Progenitor cell of endocrine pancreas (in vitro differentiated cells): ENCODE measurements around the gene ITGB8. TPM values are rescaled to one million over a fixed set of nuclear protein-coding genes. Genes with fewer than 3 reads are reported as not detected.

Experiments used
- DNase-seq: peaks from one replicate; pipeline ENCODE4 v3.0.0; 2021; ENCODE audit warnings: low spot score; ENCODE audit not compliant: unreplicated experiment
- H3K27ac Mint-ChIP-seq: 2 replicates; pipeline ENCODE4 v1.8.0; 2021; ENCODE audit warnings: mild to moderate bottlenecking, moderate library complexity, mixed read lengths
- H3K27me3 Mint-ChIP-seq: 2 replicates; pipeline ENCODE4 v1.8.0; 2021; ENCODE audit warnings: mixed read lengths
- H3K36me3 Mint-ChIP-seq: 2 replicates; pipeline ENCODE4 v1.8.0; 2022; ENCODE audit warnings: mixed read lengths; ENCODE audit not compliant: insufficient read depth
- H3K4me1 Mint-ChIP-seq: 2 replicates; pipeline ENCODE4 v1.8.0; 2021; ENCODE audit warnings: low read depth, mixed read lengths
- H3K4me3 Mint-ChIP-seq: 2 replicates; pipeline ENCODE4 v1.8.0; 2021; ENCODE audit warnings: low read depth, mild to moderate bottlenecking, moderate library complexity, mixed read lengths
- H3K9me3 Mint-ChIP-seq: 2 replicates; pipeline ENCODE4 v1.8.0; 2021; ENCODE audit warnings: low read depth, mixed read lengths
- CTCF ChIP-seq: fragments of 200-600 bp; sonication (generic); IDR thresholded peaks from one replicate; pipeline ENCODE4 v1.5.0; 2021; ENCODE audit warnings: antibody characterized with exemption, mild to moderate bottlenecking; ENCODE audit not compliant: unreplicated experiment
- total RNA-seq: library from RNA; stranded (reverse); gene quantifications from 2 replicates; pipeline ENCODE4 v1.2.1, GENCODE V29; 2021

ITGB8 gene
- total RNA-seq, 1 donor from 2014 or later, result 37.2 TPM

- TF ChIP-seq CTCF, result no peak
- Mint-ChIP-seq H3K4me1 (peaks cover 12% of the 10 kb centered on the region), H3K4me3 (no peak overlapping the region), H3K36me3 (peaks cover 47% of the 10 kb centered on the region), H3K9me3 (no peaks in the 10 kb centered on the region), H3K27ac (no peak overlapping the region), H3K27me3 (no peaks in the 10 kb centered on the region)
- no peak for DNase-seq
These were observed 64.4 kb downstream of the ITGB8 start for GRCh38 chr7:20395104-20395503.

GRCh38 chr7:20395511-20395910 is 64.8 kb downstream of the ITGB8 start:
- Mint-ChIP-seq H3K4me1 (peaks cover 12% of the 10 kb centered on the region), H3K27me3 (no peaks in the 10 kb centered on the region), H3K4me3 (no peak overlapping the region), H3K27ac (no peak overlapping the region), H3K9me3 (no peaks in the 10 kb centered on the region), H3K36me3 (peaks cover 48% of the 10 kb centered on the region)
- no peak for DNase-seq
- TF ChIP-seq CTCF, result no peak

- Mint-ChIP-seq H3K27me3 (no peaks in the 10 kb centered on the region), H3K9me3 (no peaks in the 10 kb centered on the region), H3K4me3 (no peak overlapping the region), H3K4me1 (no peaks in the 10 kb centered on the region), H3K36me3 (peaks cover 39% of the 10 kb centered on the region), H3K27ac (no peak overlapping the region)
- no peak for TF ChIP-seq CTCF
- no peak for DNase-seq
These were observed 68.8 kb downstream of the ITGB8 start for GRCh38 chr7:20399521-20399920.

- no peak for TF ChIP-seq CTCF
- Mint-ChIP-seq H3K9me3 (no peaks in the 10 kb centered on the region), H3K27me3 (no peaks in the 10 kb centered on the region), H3K27ac (no peak overlapping the region), H3K4me1 (peaks cover 8% of the 10 kb centered on the region), H3K4me3 (no peak overlapping the region), H3K36me3 (peaks cover 37% of the 10 kb centered on the region)
- DNase-seq, result no peak
These were observed 71.4 kb downstream of the ITGB8 start for GRCh38 chr7:20401861-20402746.

- no peak overlapping the region for H3K27ac Mint-ChIP-seq
- peak; percentile 53 for TF ChIP-seq CTCF
- H3K4me1 Mint-ChIP-seq, result peaks cover 15% of the 10 kb centered on the region
- no peak for DNase-seq
- no peaks in the 10 kb centered on the region for H3K9me3 Mint-ChIP-seq
- H3K4me3 Mint-ChIP-seq, result no peak overlapping the region
- H3K27me3 Mint-ChIP-seq, result no peaks in the 10 kb centered on the region
- peaks cover 35% of the 10 kb centered on the region for H3K36me3 Mint-ChIP-seq
These were observed 72.1 kb downstream of the ITGB8 start for GRCh38 chr7:20402747-20403230.
